RCC 7860 (cell line): Measurements from ENCODE around the gene PRKAA1.
"Not testable (repeated sequence)": the region's sequence is repeated elsewhere in the genome, so short reads cannot be mapped to it uniquely, and the experiment has no call there.

Source experiments
- DNase-seq: peaks from one replicate; pipeline ENCODE4 v3.0.0-alpha.2; 2015; ENCODE audit warnings: low spot score
- FAIRE-seq: peaks from 2 replicates; lab custom pipeline; 2012; peaks lifted over from hg19 to GRCh38; lab: Jason Lieb, UNC

The PRKAA1 gene

DNA sequence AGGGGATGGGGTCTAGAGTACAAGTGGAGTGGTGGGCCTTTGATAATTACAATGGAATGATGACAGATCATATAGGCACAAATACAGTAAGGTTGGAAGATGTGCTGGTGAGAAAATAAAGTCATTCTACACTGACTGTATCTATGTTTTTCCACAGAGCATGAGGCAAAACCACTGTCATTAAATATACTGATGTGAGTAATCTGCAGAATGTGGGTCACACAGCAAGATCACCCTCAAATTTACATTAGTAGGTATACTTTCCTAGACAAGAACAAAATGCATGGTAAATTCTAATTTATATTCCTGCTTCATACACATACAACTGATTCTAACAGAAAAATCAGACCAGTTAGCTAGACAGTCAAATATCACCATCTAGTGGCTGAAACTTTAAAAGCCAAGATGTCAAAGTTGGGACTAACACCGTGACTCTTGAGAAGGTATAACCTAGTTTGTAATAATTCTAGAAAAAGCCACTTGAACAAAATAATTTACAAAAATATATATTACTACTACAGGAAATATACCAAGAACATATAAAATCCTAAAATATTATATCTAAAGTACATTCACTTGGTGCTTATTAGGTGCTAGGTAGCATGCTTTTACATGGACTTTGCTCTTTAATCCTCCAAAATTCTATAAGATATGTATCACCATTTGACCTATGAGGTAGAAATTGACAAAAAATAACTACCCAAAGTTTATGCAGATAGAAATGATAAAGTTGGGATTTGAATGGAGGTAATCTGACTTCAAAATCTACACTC, 61.9 kb downstream of the PRKAA1 start:
- peak; percentile 56 for DNase-seq
- FAIRE-seq, result peak; percentile 90

DNA sequence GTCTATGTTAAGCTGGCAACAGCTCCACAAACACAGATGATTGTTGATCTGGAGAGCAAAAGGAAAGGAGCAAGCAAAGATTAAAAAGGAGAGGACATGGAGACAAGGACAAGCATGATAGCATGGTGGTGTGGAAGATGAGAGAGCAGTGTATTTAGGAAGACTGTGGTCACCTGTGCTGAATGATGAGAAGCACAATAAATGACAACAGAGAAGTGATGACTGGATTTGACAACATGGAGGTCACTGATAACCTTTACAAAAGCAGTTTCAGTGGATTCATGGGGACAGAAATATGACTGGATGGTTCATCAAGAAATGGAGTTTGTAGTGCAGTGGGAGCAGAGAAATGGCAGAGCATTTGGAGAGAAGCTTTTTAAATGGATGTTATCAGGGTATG, 62.6 kb downstream of the PRKAA1 start:
- FAIRE-seq (no peak), DNase-seq (no peak)

- DNase-seq (no peak), FAIRE-seq (no peak)
These were observed 63.2 kb downstream of the PRKAA1 start for GRCh38 chr5:40734986-40735385.

- DNase-seq (no peak), FAIRE-seq (no peak)
These were observed 64.2 kb downstream of the PRKAA1 start for GRCh38 chr5:40733879-40734563.

- no peak for DNase-seq
- no peak for FAIRE-seq
These were observed 64.7 kb downstream of the PRKAA1 start for GRCh38 chr5:40733434-40733833.

DNA sequence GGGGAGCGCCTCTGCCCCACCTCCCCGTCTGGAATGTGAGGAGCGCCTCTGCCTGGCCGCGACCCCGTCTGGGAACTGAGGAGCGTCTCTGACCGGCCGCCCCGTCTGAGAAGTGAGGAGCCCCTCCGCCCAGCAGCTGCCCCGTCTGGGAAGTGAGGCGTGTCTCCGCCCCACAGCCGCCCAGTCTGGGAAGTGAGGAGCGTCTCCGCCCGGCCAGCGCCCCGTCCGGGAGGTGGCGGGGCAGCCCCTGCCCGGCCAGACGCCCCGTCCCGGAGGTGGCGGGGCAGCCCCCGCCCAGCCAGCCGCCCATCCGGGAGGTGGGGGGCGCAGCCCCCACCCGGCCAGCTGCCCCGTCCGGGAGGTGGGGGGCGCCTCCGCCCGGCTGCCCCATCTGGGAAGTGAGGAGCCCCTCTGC, 75.7 kb downstream of the PRKAA1 start:
- DNase-seq, FAIRE-seq: not testable (repeated sequence)

DNA sequence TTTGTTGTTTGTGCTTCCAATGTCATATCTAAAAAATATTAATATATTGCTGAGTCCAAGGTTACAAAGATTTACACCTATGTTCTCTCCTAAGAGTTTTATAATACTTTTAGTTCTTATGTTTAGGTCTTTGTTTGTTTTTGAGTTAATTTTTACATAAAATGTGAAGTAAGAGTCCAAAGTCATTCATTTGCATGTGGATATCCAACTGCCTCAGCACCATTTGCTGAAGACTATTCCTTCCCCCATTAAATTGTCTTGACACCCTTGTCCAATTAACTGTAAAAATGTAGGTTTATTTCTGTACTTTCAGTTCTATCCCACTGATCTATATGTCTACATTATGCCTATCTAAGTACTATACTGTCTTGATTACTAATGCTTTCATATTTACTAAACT, 78.1 kb downstream of the PRKAA1 start:
- FAIRE-seq, result no peak
- DNase-seq, result no peak

DNA sequence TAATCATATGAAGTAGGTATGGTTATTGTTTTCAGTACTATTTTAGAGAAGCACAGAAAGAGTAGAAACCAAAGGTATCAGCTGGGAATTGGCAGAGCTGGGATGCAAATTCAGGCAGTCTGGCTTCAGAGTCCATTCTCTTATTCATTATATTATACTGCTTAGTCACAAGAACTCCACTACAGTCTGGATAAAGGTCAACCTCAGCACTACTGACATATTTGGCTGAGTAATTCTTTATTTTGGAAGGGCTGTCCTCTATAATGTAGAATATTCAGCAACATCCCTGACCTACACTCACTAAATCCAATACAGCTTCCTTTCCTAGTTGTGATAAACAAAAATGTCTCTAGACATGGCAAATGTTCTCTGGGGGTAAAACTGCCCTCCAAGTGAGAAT, 80.9 kb downstream of the PRKAA1 start:
- no peak for DNase-seq

DNA sequence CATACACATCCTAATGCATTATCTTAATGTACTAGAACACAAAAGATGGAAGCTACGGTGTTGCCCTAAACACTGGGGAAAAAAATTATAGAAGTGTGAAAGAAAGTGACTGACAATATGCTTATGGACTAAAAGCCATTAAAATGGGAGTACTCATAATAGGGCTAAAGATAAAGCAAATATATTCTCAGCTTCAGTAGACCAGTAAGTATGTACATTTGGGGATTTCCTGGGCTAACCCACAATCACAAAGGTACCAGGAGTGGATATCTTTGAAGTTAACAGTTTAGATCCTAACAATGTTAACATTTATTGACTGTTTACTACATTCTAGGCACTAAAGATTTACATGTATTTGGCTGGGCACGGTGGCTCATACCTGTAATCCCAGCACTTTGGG, 81.6 kb downstream of the PRKAA1 start:
- no peak for FAIRE-seq

More for the DNA sequence above, 80.9 kb downstream of the PRKAA1 start:
- FAIRE-seq, result peak; percentile 47

GRCh38 chr5:40716000-40716399, 82.2 kb downstream of the PRKAA1 start:
- FAIRE-seq, result no peak
- no peak for DNase-seq

More for the DNA sequence above, 81.6 kb downstream of the PRKAA1 start:
- DNase-seq, result no peak

DNA sequence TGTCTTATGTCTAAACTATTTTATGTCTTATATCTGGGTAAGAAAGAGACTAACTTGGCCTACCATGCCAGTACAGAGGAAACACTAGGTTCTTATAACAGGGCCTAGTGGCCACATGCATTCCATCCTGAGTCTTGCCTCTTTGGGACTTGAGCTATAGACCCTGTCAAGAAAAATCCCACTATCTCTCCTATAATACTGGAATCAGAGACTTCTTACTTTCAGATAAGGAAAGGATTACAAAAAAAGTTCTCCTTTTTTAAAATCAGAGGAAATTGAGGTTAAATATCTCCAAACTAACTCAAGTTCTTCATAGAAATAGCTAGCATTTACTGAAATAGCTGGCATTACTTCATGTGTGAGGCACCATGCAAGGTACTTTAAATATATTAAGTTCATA, 84.2 kb downstream of the PRKAA1 start:
- FAIRE-seq (no peak), DNase-seq (no peak)

- DNase-seq, FAIRE-seq: not testable (repeated sequence)
These were observed 87.6 kb downstream of the PRKAA1 start for GRCh38 chr5:40710575-40710974.
